HepG2 (cell line): ENCODE measurements around the gene NEDD4L. TPM values are rescaled to one million over a fixed set of nuclear protein-coding genes. Genes with fewer than 3 reads are reported as not detected.

Source experiments
- ATAC-seq: fragments of 200-7000 bp; cut with Tn5 transposase; 3 replicates; pipeline ENCODE4 v1.9.1; 2020; ENCODE audit warnings: mild to moderate bottlenecking, moderate library complexity
- BruUV-seq: library from RNA; stranded (reverse); fragments of 400-500 nt; replicated peaks from 2 replicates; lab custom pipeline; 2021; lab: Mats Ljungman, UMichigan
- CTCF ChIA-PET: fragments of 300-600 bp; formaldehyde crosslinking; extraction: SDS; loops from one replicate; lab custom pipeline; 2021; ENCODE audit warnings: low total read pairs, inconsistent platforms, low intra/inter-chr PET ratio; lab: Yijun Ruan, JAX
- POLR2A ChIA-PET: fragments of 350-600 bp; sonication (Branson Sonifier 250); formaldehyde crosslinking; loops from one replicate; lab custom pipeline; 2020; ENCODE audit warnings: antibody characterized with exemption, inconsistent platforms; lab: Yijun Ruan, JAX
- DNase-seq: peaks from one replicate; pipeline ENCODE4 v3.0.0-alpha.2; 2015; ENCODE audit warnings: low spot score
- FAIRE-seq: peaks from 3 replicates; lab custom pipeline; 2011; peaks lifted over from hg19 to GRCh38; lab: Jason Lieb, UNC
- H2AFZ ChIP-seq: one replicate; pipeline ENCODE4 v1.6.1; 2011; ENCODE audit warnings: low read length, inconsistent platforms
- H3K27ac ChIP-seq: fragments of 300-600 bp; 3 replicates; pipeline ENCODE4 v1.8.0; 2011; ENCODE audit warnings: mixed run types, mild to moderate bottlenecking, mixed read lengths, low read length, inconsistent platforms; ENCODE audit not compliant: insufficient read depth; ENCODE audit errors: extremely low read length
- H3K27me3 ChIP-seq, 2 experiments: fragments of 200-600 bp in 1 of 2; 2 replicates in 1 of 2; 3 replicates in 1 of 2; pipeline versions ENCODE4 v1.6.0 to v1.8.0; 2011; ENCODE audit warnings: low read length in 2 of 2, mild to moderate bottlenecking in 2 of 2, moderate library complexity in 2 of 2, inconsistent platforms in 1 of 2; ENCODE audit not compliant: insufficient read depth in 2 of 2, control insufficient read depth in 1 of 2
- H3K36me3 ChIP-seq, 2 experiments: fragments of 200-600 bp in 1 of 2; replicated peaks in 1 of 2; 2 replicates in 1 of 2; 3 replicates in 1 of 2; pipeline versions ENCODE4 v1.5.1 to v1.8.0; 2011; ENCODE audit warnings: low read length in 2 of 2, inconsistent platforms in 1 of 2; ENCODE audit not compliant: insufficient read depth in 2 of 2, control insufficient read depth in 1 of 2
- H3K4me1 ChIP-seq: 2 replicates; pipeline ENCODE4 v1.5.1; 2012; ENCODE audit warnings: low read length, inconsistent platforms; ENCODE audit not compliant: insufficient read depth
- H3K4me2 ChIP-seq: 2 replicates; pipeline ENCODE4 v1.6.0; 2011; ENCODE audit warnings: low read depth, low read length, inconsistent platforms
- H3K4me3 ChIP-seq, 3 experiments: fragments of 200-600 bp in 1 of 3; sonication (generic), shearing (Covaris generic) in 1 of 3; replicated peaks in 1 of 3; 2 replicates each; pipeline ENCODE4 v1.5.1; 2011 to 2016; ENCODE audit warnings: low read length in 3 of 3, inconsistent platforms in 2 of 3, low read depth in 2 of 3, mild to moderate bottlenecking in 2 of 3, control low read depth in 1 of 3, mixed read lengths in 1 of 3; ENCODE audit not compliant: insufficient read depth in 1 of 3
- H3K79me2 ChIP-seq: one replicate; pipeline ENCODE4 v1.6.1; 2011; ENCODE audit warnings: low read length, inconsistent platforms; ENCODE audit not compliant: insufficient read depth
- H3K9ac ChIP-seq: 2 replicates; pipeline ENCODE4 v1.6.0; 2011; ENCODE audit warnings: mild to moderate bottlenecking, low read depth, low read length, inconsistent platforms; ENCODE audit not compliant: insufficient read depth
- H3K9me3 ChIP-seq: 2 replicates; pipeline ENCODE4 v1.5.1; 2012; ENCODE audit warnings: mild to moderate bottlenecking, low read length
- H4K20me1 ChIP-seq: 2 replicates; pipeline ENCODE4 v1.6.0; 2011; ENCODE audit warnings: inconsistent platforms, mild to moderate bottlenecking, low read length, moderate library complexity; ENCODE audit not compliant: insufficient read depth
- FOXK2 ChIP-seq: fragments of 450-650 bp; IDR thresholded peaks from 2 replicates; pipeline ENCODE4 v1.6.1; 2016
- HOMEZ ChIP-seq: IDR thresholded peaks from 2 replicates; pipeline ENCODE4 v1.6.1; 2016; ENCODE audit warnings: low read depth
- IRF1 ChIP-seq: sonication (generic); formaldehyde crosslinking; IDR thresholded peaks from 2 replicates; pipeline ENCODE4 v1.4.0; 2020; ENCODE audit warnings: low read depth, mild to moderate bottlenecking, missing genetic modification reagents
- KLF16 ChIP-seq, 2 experiments: sonication (generic) in 1 of 2; formaldehyde crosslinking in 1 of 2; IDR thresholded peaks; 2 replicates each; pipeline versions ENCODE4 v1.6.1 to v1.8.0; 2016 to 2023; ENCODE audit warnings: missing genetic modification reagents in 2 of 2, missing compliant biosample characterization in 1 of 2
- RARA ChIP-seq: IDR thresholded peaks from 2 replicates; pipeline ENCODE4 v1.6.1; 2016; ENCODE audit warnings: missing genetic modification reagents, missing compliant biosample characterization
- SRY ChIP-seq: sonication (generic); formaldehyde crosslinking; IDR thresholded peaks from 2 replicates; pipeline ENCODE4 v1.8.0; 2022; ENCODE audit warnings: mild to moderate bottlenecking, missing genetic modification reagents
- WGBS: methylation state at CpG from one replicate; pipeline ENCODE4 v1.1.6; 2017; ENCODE audit warnings: low lambda C conversion rate; 5-methylcytosine and 5-hydroxymethylcytosine counted together
- in situ Hi-C: cut with HindIII; loops from 2 replicates; pipeline ENCODE4 v1.10.0; 2017; ENCODE audit warnings: low pct_unique_long_range_greater_than_20kb; ENCODE audit not compliant: extremely low pct_ligation_motif_present
- intact Hi-C: fragments of 100-400 bp; cut with micrococcal nuclease; formaldehyde crosslinking; loops from one replicate; pipeline ENCODE4 v1.10.0; 2022; ENCODE audit not compliant: unreplicated experiment
- polyA plus RNA-seq, 8 experiments: library from polyadenylated mRNA; depleted of rRNA in 3 of 8; stranded (reverse) in 7 of 8; unstranded in 1 of 8; fragments of >200 nt; fragmentation: Illumina TruSeq in 4 of 8; extraction: Trizol in 4 of 8; gene quantifications; 2 replicates each; pipeline versions ENCODE4 v1.2.1 to v1.2.3, GENCODE V29; 2011 to 2016; ENCODE audit warnings: low read depth in 4 of 8, missing spikeins in 1 of 8, mixed read lengths in 1 of 8; ENCODE audit not compliant: insufficient read depth in 1 of 8
- total RNA-seq, 5 experiments: library from RNA; depleted of rRNA; stranded (reverse); fragments of >200 nt; fragmentation: Illumina TruSeq; extraction: Trizol; gene quantifications; 2 replicates each; pipeline ENCODE4 v1.2.3, GENCODE V29; 2016; ENCODE audit warnings: low read depth in 1 of 5

Gene NEDD4L
- total and polyA plus RNA-seq, 2 of the 13 experiments (the other 11 are each of a cell fraction or from before 2014, with no cell fraction given) = 168 to 390 TPM

- FAIRE-seq = no peak
- no peak overlapping the region; a peak in 1 of 6 replicates for H3K4me3 ChIP-seq
- TF ChIP-seq IRF1 (no peak), KLF16 (CRISPR knock-in tag; IDR thresholded peaks at IDR 0.05) (0 out of 4 replicates have a peak, but pooled peaks of 1 of the 2 experiments have one; percentile 10)
- peak overlapping the region; percentile 42; the same call in 1 of the 2 replicates for H3K9ac ChIP-seq
- ATAC-seq = no peak
- H3K9me3 ChIP-seq = no peaks in the 10 kb centered on the region
- H3K27me3 ChIP-seq = no peaks in the 10 kb centered on the region
- no peak overlapping the region for H2AFZ ChIP-seq
- CTCF ChIA-PET = no interaction called here
- H3K4me1 ChIP-seq = peaks cover 100% of the 10 kb centered on the region
- WGBS = 83% methylated on average over 3 of the region's 3 CpGs
- H3K79me2 ChIP-seq = peaks cover 63% of the 10 kb centered on the region
- in situ Hi-C loops (loop anchor here (5.0 to 25.0 kb wide), 3 partner anchors 350 to 665 kb away; no protein-coding TSS in a partner anchor), intact Hi-C loops (no loop called here)
- BruUV-seq = no TSS peak
- POLR2A ChIA-PET = no interaction called here
- H3K4me2 ChIP-seq = peak overlapping the region; percentile 36; the same call in 1 of the 2 replicates
- peaks cover 20 to 57% of the 10 kb centered on the region in 2 experiments for H3K36me3 ChIP-seq
- peaks cover 3% of the 10 kb centered on the region; the same call in 1 of the 2 replicates for H4K20me1 ChIP-seq
- no peak for DNase-seq
- peak overlapping the region; percentile 98 for H3K27ac ChIP-seq
Observed at GRCh38 chr18:58396966-58397365, 352.9 kb downstream of the NEDD4L start.

- 66% methylated on average over 9 of the region's 9 CpGs for WGBS
- H3K27ac ChIP-seq = peak overlapping the region; percentile 98
- TF ChIP-seq HOMEZ (CRISPR knock-in tag) = 0 out of 2 replicates have a peak, but pooled peaks have one; percentile 26
- TF ChIP-seq SRY = no peak
- no peak for TF ChIP-seq FOXK2
- TF ChIP-seq RARA (CRISPR knock-in tag) = peak; percentile 46; the same call in 1 of the 2 replicates
Observed at GRCh38 chr18:58397385-58398132, 353.5 kb downstream of the NEDD4L start.

More at GRCh38 chr18:58397385-58398132, 353.5 kb downstream of the NEDD4L start:
- H3K36me3 ChIP-seq = peaks cover 16 to 51% of the 10 kb centered on the region in 2 experiments
- no peaks in the 10 kb centered on the region for H3K9me3 ChIP-seq
- H2AFZ ChIP-seq = no peak overlapping the region
- H3K27me3 ChIP-seq = no peaks in the 10 kb centered on the region
- H3K4me1 ChIP-seq = peaks cover 100% of the 10 kb centered on the region
- ChIA-PET CTCF (no interaction called here), POLR2A (no interaction called here)
- FAIRE-seq = no peak
- no peak for ATAC-seq
- H3K4me2 ChIP-seq = peak overlapping the region; percentile 36
- H3K79me2 ChIP-seq = peaks cover 57% of the 10 kb centered on the region
- no peak for DNase-seq
- peak overlapping the region; percentile 42; the same call in 1 of the 2 replicates for H3K9ac ChIP-seq
- in situ Hi-C loops (loop anchor here (5.0 to 25.0 kb wide), 3 partner anchors 350 to 665 kb away; no protein-coding TSS in a partner anchor), intact Hi-C loops (loop anchor here (2.0 kb wide), 2 partner anchors 351 to 515 kb away; no protein-coding TSS in a partner anchor)
- BruUV-seq = TSS peak; percentile 1
- H3K4me3 ChIP-seq = no peak overlapping the region; a peak in 1 of 6 replicates
- no peaks in the 10 kb centered on the region; the same call in 1 of the 2 replicates for H4K20me1 ChIP-seq
